Upper lobe of right lung (tissue), 1 donor: Measurements from ENCODE around the gene SNX25. TPM values are rescaled to one million over a fixed set of nuclear protein-coding genes. Genes with fewer than 3 reads are reported as not detected.
A peak's percentile ranks its signal among the peaks of the same experiment; 100 is the strongest.

Source experiments
- ATAC-seq: fragments of 200-7000 bp; cut with Tn5 transposase; one replicate; pipeline ENCODE4 v1.9.1; 2020; ENCODE audit warnings: mild to moderate bottlenecking, moderate library complexity
- DNase-seq: peaks from one replicate; pipeline ENCODE4 v3.0.0-alpha.2; 2020
- H3K27ac ChIP-seq: fragments of 200-600 bp; one replicate; pipeline ENCODE4 v1.8.0; 2022
- H3K27me3 ChIP-seq: fragments of 200-600 bp; one replicate; pipeline ENCODE4 v1.8.0; 2022; ENCODE audit warnings: mild to moderate bottlenecking
- H3K36me3 ChIP-seq: fragments of 200-600 bp; one replicate; pipeline ENCODE4 v1.8.0; 2022
- H3K4me1 ChIP-seq: fragments of 200-600 bp; one replicate; pipeline ENCODE4 v1.8.0; 2022
- H3K4me3 ChIP-seq: fragments of 200-600 bp; one replicate; pipeline ENCODE4 v1.8.0; 2022; ENCODE audit warnings: mild to moderate bottlenecking
- H3K9me3 ChIP-seq: fragments of 200-600 bp; one replicate; pipeline ENCODE4 v1.8.0; 2022
- intact Hi-C: fragments of 100-400 bp; cut with DNase I; formaldehyde crosslinking; loops from one replicate; pipeline ENCODE4 v1.11.0; 2022
- long read RNA-seq: library from polyadenylated mRNA; unstranded; transcript quantifications from one replicate; pipeline ENCODE4 v2.0.0, GENCODE V29; 2021
- total RNA-seq: library from RNA; stranded (reverse); fragmentation: NEBNext Ultra II Directional; extraction: Animal tissue kit (Norgen Biotek cat#: 25700); gene quantifications from one replicate; pipeline ENCODE4 v1.2.1, GENCODE V29; 2021
- TF ChIP-seq, protein P1 (sequence below): fragments of 200-600 bp; IDR thresholded peaks from one replicate; pipeline ENCODE4 v1.8.0; 2022; ENCODE audit warnings: antibody characterized with exemption
- donor health status: DM: no; HTN: yes; CAD: no; lungs with severe emphysema.

Gene SNX25
- 98.5 TPM for total RNA-seq
- long read RNA-seq, transcript SNX25-201 (19 exons, 3,264 nt) = major isoform, 134 of 285 reads
- long read RNA-seq, partial matches to known transcripts = 29 of 285 reads
- long read RNA-seq, other reads (novel, unspliced or antisense) = 121 of 285 reads

DNA sequence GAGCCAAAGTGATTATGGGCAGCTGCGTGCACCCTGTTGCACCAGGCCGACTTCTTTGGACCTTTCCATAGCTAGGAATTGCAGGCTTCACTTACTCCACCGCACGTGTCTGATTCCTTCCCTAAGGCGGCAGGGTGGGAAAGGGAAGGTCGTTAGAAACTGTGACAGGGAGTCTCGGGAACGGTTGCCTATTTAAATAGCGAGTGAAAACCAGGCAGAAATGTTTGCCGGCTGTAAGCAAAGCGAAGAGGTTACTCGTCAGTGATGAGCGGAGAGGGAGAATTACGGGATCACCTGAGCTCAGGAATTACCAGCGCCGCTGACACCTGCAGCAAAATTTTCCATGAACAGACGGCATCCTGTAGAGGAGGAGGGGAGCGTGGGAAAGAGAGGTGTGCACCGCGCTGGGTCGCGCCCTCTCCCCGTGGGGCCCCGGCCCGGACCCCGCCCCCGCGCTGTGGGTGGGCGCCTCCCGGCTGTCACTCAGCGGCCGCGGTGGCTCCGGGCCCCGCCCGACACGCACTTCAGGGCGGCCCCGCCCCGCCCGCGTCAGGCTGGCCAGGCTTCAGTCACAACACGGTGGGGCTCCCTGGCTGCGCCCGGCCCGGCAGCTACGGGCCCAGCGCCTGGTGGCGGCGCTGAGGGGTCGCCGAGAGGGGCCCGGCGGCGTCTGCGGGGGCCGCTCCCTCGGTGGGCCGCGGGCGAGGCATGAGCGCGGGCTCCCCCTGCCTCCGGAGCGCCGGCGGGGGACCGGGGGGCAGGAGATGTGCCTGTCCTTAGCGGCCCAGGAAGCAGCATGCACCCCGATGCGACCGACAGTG is at the start of gene SNX25:
Gene SNX25 (plus strand): TSS at position 568 of the 821 bp plus-strand sequence. CDS start 229 bp downstream, at position 797.
- DNase-seq = peak; percentile 95
- peak within 1 kb of the TSS; percentile 67 for H3K4me3 ChIP-seq
- TF ChIP-seq, protein P1, sequence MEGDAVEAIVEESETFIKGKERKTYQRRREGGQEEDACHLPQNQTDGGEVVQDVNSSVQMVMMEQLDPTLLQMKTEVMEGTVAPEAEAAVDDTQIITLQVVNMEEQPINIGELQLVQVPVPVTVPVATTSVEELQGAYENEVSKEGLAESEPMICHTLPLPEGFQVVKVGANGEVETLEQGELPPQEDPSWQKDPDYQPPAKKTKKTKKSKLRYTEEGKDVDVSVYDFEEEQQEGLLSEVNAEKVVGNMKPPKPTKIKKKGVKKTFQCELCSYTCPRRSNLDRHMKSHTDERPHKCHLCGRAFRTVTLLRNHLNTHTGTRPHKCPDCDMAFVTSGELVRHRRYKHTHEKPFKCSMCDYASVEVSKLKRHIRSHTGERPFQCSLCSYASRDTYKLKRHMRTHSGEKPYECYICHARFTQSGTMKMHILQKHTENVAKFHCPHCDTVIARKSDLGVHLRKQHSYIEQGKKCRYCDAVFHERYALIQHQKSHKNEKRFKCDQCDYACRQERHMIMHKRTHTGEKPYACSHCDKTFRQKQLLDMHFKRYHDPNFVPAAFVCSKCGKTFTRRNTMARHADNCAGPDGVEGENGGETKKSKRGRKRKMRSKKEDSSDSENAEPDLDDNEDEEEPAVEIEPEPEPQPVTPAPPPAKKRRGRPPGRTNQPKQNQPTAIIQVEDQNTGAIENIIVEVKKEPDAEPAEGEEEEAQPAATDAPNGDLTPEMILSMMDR = peak; percentile 12
- ATAC-seq = peak; percentile 98
- H3K4me1 ChIP-seq = peaks cover 28% of the 10 kb centered on the region
- H3K27ac ChIP-seq = peak within 1 kb of the TSS; percentile 81
- no peaks in the 10 kb centered on the region for H3K27me3 ChIP-seq
- no peaks in the 10 kb centered on the region for H3K9me3 ChIP-seq
- H3K36me3 ChIP-seq = no peaks in the 10 kb centered on the region
- intact Hi-C loops = no loop called here

DNA sequence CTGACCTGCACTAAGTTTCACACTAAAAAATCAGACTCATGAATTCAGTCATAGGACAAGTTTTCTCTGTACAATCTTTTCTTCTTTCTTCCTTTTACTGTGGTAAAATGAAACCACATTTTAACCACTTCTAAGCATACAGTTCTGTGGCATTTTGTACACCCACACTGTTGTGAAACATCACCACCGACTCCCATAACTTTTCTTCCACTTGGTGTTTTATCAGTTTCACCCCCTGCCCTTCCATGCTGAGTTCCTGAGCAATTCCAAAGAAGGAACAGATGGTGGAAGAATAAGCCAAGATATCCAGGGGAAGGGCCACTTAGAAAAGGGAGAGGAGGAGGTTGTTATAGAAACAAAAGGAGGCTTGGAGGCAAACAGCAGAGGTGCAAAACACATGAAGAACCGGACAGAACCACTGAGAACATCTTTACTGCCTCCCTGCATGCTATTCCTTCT is 43.8 kb upstream of the SNX25 start:
- TF ChIP-seq, protein P1 = no peak
- Histone ChIP-seq H3K36me3 (peaks cover 40% of the 10 kb centered on the region), H3K27me3 (no peaks in the 10 kb centered on the region), H3K9me3 (no peaks in the 10 kb centered on the region), H3K27ac (no peak overlapping the region), H3K4me1 (peaks cover 5% of the 10 kb centered on the region), H3K4me3 (no peak overlapping the region)
- peak; percentile 41 for ATAC-seq
- no peak for DNase-seq
- intact Hi-C loops = no loop called here

DNA sequence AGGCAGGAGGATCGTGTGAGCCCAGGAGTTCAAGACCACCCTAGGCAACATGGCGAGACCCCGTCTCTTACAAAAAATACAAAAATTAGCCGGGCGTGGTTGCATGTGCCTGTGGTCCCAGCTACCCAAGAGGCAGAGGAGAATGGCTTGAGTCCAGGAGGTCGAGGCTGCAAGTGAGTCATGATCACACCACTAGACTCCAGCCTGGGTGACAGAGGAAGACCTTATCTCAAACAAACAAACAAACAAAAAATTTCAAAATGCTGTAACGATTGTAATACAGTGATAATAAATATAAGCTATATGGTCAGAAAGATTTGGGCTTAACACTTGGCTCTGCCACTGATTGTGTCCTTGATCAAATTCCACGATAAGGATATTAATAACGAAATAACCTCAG is 42.2 kb upstream of the SNX25 start:
- no peak for DNase-seq
- no peaks in the 10 kb centered on the region for H3K27me3 ChIP-seq
- H3K27ac ChIP-seq = no peak overlapping the region
- ATAC-seq = no peak
- no peaks in the 10 kb centered on the region for H3K9me3 ChIP-seq
- TF ChIP-seq, protein P1 = no peak
- intact Hi-C loops = no loop called here
- no peak overlapping the region for H3K4me3 ChIP-seq
- H3K36me3 ChIP-seq = peaks cover 26% of the 10 kb centered on the region
- peaks cover 5% of the 10 kb centered on the region for H3K4me1 ChIP-seq

DNA sequence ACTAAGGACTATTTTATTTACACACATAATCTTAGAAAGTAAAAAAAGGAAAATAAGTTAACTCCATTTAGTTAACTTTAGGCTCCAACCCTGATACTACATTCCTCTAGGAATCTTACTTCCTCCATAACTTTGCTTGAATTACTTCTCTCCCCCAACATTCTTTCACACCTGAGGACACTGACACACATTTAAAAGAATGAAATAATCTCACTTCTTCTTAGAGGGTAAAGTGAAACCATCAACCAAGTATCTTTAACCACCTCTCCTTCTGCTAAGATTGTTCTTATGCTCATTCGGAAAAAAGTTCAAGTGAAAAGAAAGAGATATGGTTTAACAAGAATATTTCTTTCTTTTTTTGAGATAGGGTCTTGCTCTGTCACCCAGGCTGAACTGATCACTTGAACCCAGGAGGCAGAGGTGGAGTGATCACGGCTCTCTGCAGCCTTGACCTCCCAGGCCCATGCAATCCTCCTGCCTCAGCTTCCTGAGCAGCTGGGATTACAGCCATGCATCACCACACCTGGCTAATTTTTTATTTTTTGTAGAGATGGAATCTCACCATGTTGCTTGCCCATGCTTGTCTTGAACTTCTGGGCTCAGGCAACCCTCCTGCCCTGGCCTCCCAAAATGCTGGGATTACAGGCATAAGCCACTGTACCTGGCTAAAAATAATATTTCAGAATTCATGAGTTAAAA is 37.9 kb upstream of the SNX25 start:
- DNase-seq = no peak

DNA sequence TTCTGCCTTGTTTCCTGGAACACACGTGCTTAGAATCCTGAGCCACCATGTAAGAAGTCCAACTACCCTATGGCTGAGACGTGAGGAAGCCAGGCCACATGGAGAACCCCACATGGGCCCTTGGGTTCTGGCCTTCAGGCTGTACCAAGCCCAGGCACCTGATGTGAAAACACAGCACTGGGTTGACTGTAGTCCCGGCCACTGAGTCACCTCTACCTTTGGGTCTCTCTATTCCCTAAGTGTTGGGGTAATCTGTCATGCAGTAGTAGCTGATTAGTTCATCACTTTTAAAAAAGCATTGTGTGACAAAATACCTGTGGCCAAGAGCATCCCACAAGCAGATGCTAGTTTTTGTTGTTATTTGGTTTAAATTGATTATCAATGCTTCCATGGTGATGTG is 29.9 kb upstream of the SNX25 start:
- intact Hi-C loops = no loop called here
- no peak overlapping the region for H3K27ac ChIP-seq
- H3K36me3 ChIP-seq = peaks cover 14% of the 10 kb centered on the region
- peaks cover 5% of the 10 kb centered on the region for H3K4me1 ChIP-seq
- no peaks in the 10 kb centered on the region for H3K27me3 ChIP-seq
- DNase-seq = no peak
- TF ChIP-seq, protein P1 = no peak
- no peak overlapping the region for H3K4me3 ChIP-seq
- no peaks in the 10 kb centered on the region for H3K9me3 ChIP-seq
- no peak for ATAC-seq

More for the DNA sequence above, 37.9 kb upstream of the SNX25 start:
- intact Hi-C loops = no loop called here
- Histone ChIP-seq H3K36me3 (peaks cover 44% of the 10 kb centered on the region), H3K9me3 (no peaks in the 10 kb centered on the region), H3K27me3 (no peaks in the 10 kb centered on the region), H3K4me3 (no peak overlapping the region), H3K27ac (no peak overlapping the region), H3K4me1 (no peaks in the 10 kb centered on the region)
- TF ChIP-seq, protein P1 = no peak
- ATAC-seq = no peak
